ENCODE measurements around the gene UBASH3A.

- TF ChIP-seq CTCF (optimal IDR thresholded peaks at IDR 0.05 in 1 of 3, IDR thresholded peaks at IDR 0.05 in 1 of 3, conservative IDR thresholded peaks at IDR 0.05 in 1 of 3; ENCODE audit: extremely low read depth in 1 of 3, insufficient read depth in 2 of 3, low read length in 3 of 3) (no peak), EZH2 (IDR thresholded peaks at IDR 0.05; ENCODE audit: low read length) (no peak)
Observed at GRCh38 chr21:42463861-42464515, 60.3 kb downstream of the UBASH3A start.
